Osteocyte (in vitro differentiated cells): ENCODE results near the gene SORL1. TPM values are rescaled to one million over a fixed set of nuclear protein-coding genes. Genes with fewer than 3 reads are reported as not detected.

Experiments used
- DNase-seq: peaks from one replicate; pipeline ENCODE4 v3.0.0; 2021; ENCODE audit warnings: mixed read lengths; ENCODE audit not compliant: unreplicated experiment; ENCODE audit errors: extremely low spot score
- H3K27ac Mint-ChIP-seq: one replicate; pipeline ENCODE4 v1.8.0; 2021; ENCODE audit warnings: mild to moderate bottlenecking, mixed read lengths; ENCODE audit not compliant: unreplicated experiment
- H3K27me3 Mint-ChIP-seq: one replicate; pipeline ENCODE4 v1.8.0; 2021; ENCODE audit warnings: mixed read lengths; ENCODE audit not compliant: unreplicated experiment
- H3K36me3 Mint-ChIP-seq: one replicate; pipeline ENCODE4 v1.8.0; 2021; ENCODE audit warnings: mixed read lengths; ENCODE audit not compliant: unreplicated experiment
- H3K4me1 Mint-ChIP-seq: one replicate; pipeline ENCODE4 v1.8.0; 2021; ENCODE audit warnings: mixed read lengths; ENCODE audit not compliant: unreplicated experiment
- H3K4me3 Mint-ChIP-seq: one replicate; pipeline ENCODE4 v1.8.0; 2021; ENCODE audit warnings: mild to moderate bottlenecking, moderate library complexity, mixed read lengths; ENCODE audit not compliant: unreplicated experiment
- H3K9me3 Mint-ChIP-seq: one replicate; pipeline ENCODE4 v1.8.0; 2021; ENCODE audit warnings: mixed read lengths; ENCODE audit not compliant: unreplicated experiment
- total RNA-seq: library from RNA; stranded (reverse); gene quantifications from 2 replicates; pipeline ENCODE4 v1.2.1, GENCODE V29; 2021
- TF ChIP-seq, protein P1 (sequence below): fragments of 200-600 bp; sonication (generic); IDR thresholded peaks from 2 replicates; pipeline ENCODE4 v1.5.0; 2021; ENCODE audit warnings: antibody characterized with exemption, mild to moderate bottlenecking, moderate library complexity

The SORL1 gene
- total RNA-seq, 1 donor from 2014 or later: 3.1 TPM

DNA sequence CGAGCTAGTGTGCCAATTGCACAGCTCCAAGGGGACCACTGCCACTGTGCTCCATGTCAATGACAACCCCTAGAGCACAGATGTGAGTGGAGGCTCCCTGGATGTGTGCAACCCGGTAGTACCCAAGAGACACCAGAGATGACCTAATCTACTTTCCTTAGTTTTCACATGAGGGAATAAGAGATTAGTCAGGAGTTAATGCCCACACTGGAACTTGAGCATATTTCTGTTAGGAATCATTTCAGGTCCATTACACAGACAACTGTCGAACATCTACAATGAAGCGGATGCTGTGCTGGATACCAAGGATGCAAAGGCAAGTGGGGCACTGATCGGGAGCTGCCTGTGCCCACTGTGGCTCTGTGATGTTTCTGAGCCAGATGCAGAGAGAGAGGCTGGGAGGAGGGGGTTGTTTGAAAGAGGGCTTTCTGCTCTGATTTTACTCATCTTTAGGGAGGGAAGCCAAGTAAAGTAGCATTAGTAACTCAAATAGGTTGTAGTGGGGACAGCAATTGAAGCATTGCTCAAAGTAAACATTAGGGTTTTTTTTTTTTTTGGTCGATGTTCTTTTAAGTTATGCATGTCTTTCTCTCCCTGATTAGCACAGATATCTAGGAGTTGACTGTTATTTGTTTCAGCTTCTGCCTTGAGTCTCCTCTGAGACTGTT, 83.1 kb downstream of the SORL1 start:
- no peak overlapping the region for H3K27ac Mint-ChIP-seq

DNA sequence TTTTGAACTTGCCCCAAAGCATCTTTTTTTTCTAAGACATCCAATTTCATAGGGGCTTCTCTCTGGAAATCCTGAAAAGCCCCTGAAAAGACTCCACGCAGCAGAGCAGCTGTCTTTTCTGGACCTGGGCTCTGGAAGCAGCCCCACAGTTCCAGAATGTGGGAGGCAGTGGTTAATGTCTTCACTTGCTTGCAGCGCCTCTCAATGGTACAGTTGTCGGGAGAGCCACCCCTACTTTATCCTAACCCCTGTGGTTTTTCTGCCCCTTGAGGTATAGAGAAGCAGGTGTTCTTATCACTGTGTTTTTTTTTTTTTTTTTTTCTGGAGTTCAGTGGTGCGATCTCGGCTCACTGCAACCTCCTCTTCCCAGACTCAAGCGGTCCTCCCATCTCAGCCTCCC, 84.0 kb downstream of the SORL1 start:
- Mint-ChIP-seq H3K4me3 (no peak overlapping the region), H3K4me1 (no peaks in the 10 kb centered on the region), H3K27me3 (peaks cover 16% of the 10 kb centered on the region), H3K36me3 (no peaks in the 10 kb centered on the region), H3K27ac (no peak overlapping the region), H3K9me3 (no peaks in the 10 kb centered on the region)
- TF ChIP-seq, protein P1, sequence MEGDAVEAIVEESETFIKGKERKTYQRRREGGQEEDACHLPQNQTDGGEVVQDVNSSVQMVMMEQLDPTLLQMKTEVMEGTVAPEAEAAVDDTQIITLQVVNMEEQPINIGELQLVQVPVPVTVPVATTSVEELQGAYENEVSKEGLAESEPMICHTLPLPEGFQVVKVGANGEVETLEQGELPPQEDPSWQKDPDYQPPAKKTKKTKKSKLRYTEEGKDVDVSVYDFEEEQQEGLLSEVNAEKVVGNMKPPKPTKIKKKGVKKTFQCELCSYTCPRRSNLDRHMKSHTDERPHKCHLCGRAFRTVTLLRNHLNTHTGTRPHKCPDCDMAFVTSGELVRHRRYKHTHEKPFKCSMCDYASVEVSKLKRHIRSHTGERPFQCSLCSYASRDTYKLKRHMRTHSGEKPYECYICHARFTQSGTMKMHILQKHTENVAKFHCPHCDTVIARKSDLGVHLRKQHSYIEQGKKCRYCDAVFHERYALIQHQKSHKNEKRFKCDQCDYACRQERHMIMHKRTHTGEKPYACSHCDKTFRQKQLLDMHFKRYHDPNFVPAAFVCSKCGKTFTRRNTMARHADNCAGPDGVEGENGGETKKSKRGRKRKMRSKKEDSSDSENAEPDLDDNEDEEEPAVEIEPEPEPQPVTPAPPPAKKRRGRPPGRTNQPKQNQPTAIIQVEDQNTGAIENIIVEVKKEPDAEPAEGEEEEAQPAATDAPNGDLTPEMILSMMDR: no peak
- peak; percentile 36 for DNase-seq

More for the DNA sequence above, 83.1 kb downstream of the SORL1 start:
- no peaks in the 10 kb centered on the region for H3K36me3 Mint-ChIP-seq
- H3K4me3 Mint-ChIP-seq: no peak overlapping the region
- peaks cover 5% of the 10 kb centered on the region for H3K9me3 Mint-ChIP-seq
- TF ChIP-seq, protein P1: no peak
- DNase-seq: peak; percentile 38
- H3K27me3 Mint-ChIP-seq: peaks cover 16% of the 10 kb centered on the region
- no peaks in the 10 kb centered on the region for H3K4me1 Mint-ChIP-seq

DNA sequence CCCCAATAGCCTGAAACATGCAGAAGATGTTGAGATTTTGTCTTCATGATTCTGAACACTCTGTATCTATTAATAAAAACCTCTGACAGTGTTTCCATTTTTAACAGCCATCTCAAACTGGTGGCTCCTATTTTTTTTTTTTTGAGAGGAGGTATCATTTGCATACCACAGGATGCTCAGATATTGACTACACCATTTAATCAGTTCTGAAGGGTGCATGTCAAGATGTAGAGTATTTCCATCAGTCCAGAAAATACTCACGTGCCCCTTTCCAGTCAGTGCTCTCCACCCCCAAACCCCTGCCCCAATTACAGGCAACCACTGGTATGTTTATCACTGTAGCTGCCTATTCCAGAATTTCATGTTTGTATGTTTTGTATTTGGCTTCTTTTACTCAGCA, 85.9 kb downstream of the SORL1 start:
- Mint-ChIP-seq H3K4me3 (no peak overlapping the region), H3K4me1 (no peaks in the 10 kb centered on the region), H3K27me3 (peaks cover 23% of the 10 kb centered on the region), H3K36me3 (no peaks in the 10 kb centered on the region), H3K27ac (no peak overlapping the region), H3K9me3 (no peaks in the 10 kb centered on the region)
- DNase-seq: no peak
- TF ChIP-seq, protein P1: no peak

DNA sequence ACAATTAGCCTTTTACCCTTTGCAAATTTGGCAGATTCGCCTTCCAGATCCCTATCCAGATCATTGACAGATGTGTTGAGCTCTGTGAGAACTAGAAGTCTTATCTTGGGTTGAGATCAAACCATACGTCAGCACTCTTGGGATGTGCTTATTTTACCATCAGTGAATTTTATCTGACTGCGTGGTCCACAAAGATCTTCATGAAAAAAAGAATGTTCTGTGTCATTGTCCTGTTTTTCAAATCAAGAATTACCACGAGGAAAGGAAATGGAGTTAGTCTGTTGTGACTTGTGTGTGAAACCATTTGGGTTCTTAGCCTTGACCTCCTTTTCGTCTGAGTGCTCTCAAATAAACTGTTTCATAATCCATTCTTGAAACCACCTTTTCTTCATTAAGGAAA, 86.9 kb downstream of the SORL1 start:
- Mint-ChIP-seq H3K4me3 (no peak overlapping the region), H3K27me3 (peaks cover 24% of the 10 kb centered on the region), H3K4me1 (no peaks in the 10 kb centered on the region), H3K27ac (no peak overlapping the region), H3K9me3 (no peaks in the 10 kb centered on the region), H3K36me3 (no peaks in the 10 kb centered on the region)
- DNase-seq: no peak
- TF ChIP-seq, protein P1: no peak

DNA sequence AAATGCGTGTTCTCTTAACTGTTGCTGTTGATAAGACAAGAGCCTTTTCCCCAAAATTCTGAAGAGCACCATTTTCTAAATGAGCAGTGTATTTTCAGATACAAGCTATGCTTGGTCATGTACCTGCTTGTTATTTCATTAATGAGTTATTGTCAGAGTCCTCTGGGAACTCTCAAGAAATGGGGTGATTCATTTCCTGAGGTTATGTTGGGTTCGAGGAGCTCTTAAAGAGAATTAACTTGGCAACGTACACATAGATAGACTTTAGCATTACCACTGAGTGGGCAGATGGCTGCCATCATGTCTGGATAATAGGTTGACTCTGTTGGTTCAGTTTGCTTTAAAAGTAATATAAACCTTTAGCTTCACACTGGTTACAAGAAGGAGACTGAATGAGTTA, 88.5 kb downstream of the SORL1 start:
- DNase-seq: no peak

More for the DNA sequence above, 88.5 kb downstream of the SORL1 start:
- no peaks in the 10 kb centered on the region for H3K36me3 Mint-ChIP-seq
- H3K4me3 Mint-ChIP-seq: no peak overlapping the region
- H3K4me1 Mint-ChIP-seq: no peaks in the 10 kb centered on the region
- H3K27ac Mint-ChIP-seq: no peak overlapping the region
- no peaks in the 10 kb centered on the region for H3K9me3 Mint-ChIP-seq
- TF ChIP-seq, protein P1: no peak
- H3K27me3 Mint-ChIP-seq: peaks cover 27% of the 10 kb centered on the region
